ENCODE data around the gene TACR1.
A peak's percentile ranks its signal among the peaks of the same experiment; 100 is the strongest.

The TACR1 gene

GRCh38 chr2:75055142-75055819, 144.0 kb downstream of the TACR1 start:
- TF ChIP-seq CTCF (conservative IDR thresholded peaks at IDR 0.05) = no peak
- H3K27ac ChIP-seq = no peak overlapping the region

GRCh38 chr2:75054296-75054695, 145.0 kb downstream of the TACR1 start:
- H3K27ac ChIP-seq = no peak overlapping the region
- TF ChIP-seq CTCF (conservative IDR thresholded peaks at IDR 0.05) = no peak

DNA sequence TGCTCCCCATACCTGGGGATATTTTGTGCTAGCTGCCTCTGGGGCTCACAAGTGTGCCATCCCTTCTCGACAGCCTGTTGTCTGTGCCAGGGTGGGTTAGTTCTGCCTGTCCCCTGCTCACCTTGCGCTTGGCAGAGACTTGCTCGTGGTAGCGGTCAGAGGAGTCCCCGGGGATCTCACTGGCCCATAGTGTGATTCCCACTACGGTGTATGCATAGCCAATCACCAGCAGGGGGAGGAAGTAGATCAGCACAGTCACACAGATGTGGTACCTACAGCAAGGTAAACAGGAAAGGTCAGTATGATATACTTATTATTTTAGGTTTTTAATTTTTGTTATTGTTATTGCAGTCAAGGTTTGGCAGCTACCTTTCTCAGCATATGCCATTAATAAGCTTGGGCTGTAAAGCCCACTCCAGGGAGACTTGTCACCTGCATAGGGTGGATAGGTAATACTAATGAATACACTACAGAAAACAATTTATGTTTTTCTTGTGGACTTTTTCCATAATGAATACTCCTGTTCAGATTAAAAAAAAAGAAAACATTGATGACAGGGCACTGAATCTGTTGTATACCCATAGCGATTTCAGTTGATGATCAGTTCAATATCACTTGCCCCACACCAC, 145.7 kb downstream of the TACR1 start:
- TF ChIP-seq CTCF (conservative IDR thresholded peaks at IDR 0.05) = peak; percentile 89
- H3K27ac ChIP-seq = no peak overlapping the region

DNA sequence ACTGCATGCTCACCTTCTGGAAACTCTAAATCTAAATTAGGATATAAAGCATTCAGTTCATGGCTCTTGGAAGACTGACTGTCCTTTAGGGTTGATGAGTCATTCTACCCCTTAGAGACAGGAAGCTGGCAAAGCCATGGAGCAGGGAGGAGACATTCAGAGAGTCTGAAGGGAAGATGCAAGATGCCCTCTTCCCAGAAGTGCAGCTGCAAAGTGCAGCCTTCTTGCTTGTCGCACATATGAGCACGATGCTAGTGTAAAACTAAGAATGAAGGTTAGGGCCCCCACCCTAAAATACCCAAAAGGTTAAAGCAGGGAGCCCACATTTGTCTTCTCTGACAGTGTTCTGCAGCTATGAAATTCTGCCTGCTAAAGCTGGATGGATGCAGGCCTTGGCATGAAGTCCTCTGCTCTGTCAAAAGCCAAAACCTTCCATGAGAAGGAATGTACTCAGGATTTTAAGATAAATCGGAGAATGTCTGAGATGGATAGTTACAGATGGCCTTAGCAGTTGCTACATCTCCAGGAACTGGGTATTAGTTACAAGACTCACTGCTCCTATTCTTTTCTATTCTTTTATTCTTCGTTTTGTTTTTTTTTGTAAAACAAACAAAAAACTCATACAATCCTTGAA, 151.2 kb downstream of the TACR1 start:
- no peak for TF ChIP-seq CTCF (conservative IDR thresholded peaks at IDR 0.05)
- no peak overlapping the region for H3K27ac ChIP-seq

- H3K27ac ChIP-seq = no peak overlapping the region
Observed at GRCh38 chr2:75047189-75047991, 151.9 kb downstream of the TACR1 start.

GRCh38 chr2:75045526-75046050, 153.7 kb downstream of the TACR1 start:
- H3K27ac ChIP-seq = no peak overlapping the region
- no peak for TF ChIP-seq CTCF (conservative IDR thresholded peaks at IDR 0.05)

More at GRCh38 chr2:75047189-75047991, 151.9 kb downstream of the TACR1 start:
- no peak for TF ChIP-seq CTCF (conservative IDR thresholded peaks at IDR 0.05)

DNA sequence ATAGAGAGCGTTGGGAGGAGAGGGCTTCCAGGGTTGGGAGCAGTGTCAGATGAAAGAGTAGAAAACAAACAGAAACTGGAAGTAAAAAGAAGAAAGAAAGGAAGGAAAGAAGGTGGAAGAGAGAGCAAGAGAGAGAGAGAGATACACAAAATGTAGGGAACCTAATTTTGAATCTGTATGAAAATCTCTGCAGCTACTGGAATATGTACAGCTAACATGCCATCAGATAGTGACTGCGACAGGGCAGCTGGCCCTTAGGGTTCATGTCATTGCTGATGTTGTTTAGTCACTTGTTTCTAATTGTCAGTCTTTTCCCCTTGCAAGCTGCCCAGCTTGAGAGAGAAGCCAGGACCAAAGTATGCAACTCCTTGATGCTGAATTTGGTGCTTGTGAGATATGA, 155.0 kb downstream of the TACR1 start:
- no peak overlapping the region for H3K27ac ChIP-seq
- TF ChIP-seq CTCF (conservative IDR thresholded peaks at IDR 0.05) = no peak
